ENCODE results near the gene PMM1.

- no peak for TF ChIP-seq CTCF (IDR thresholded peaks at IDR 0.05; ENCODE audit: extremely low read depth in 1 of 2, insufficient read depth in 1 of 2, low read depth in 1 of 2, low read length in 2 of 2)
- TF ChIP-seq POLR2A (IDR thresholded peaks at IDR 0.05; ENCODE audit: low read depth, low read length): no peak
- TF ChIP-seq JUN (IDR thresholded peaks at IDR 0.05; ENCODE audit: borderline replicate concordance, insufficient read depth, insufficient read length, low read depth): no peak
These were observed 17.9 kb downstream of the PMM1 start for GRCh38 chr22:41571786-41572185.

Data from endothelial cell of umbilical vein (primary cell).